HG02588 (cell line): Measurements from ENCODE around the gene KIF5C.
"Not testable (repeated sequence)": the region's sequence is repeated elsewhere in the genome, so short reads cannot be mapped to it uniquely, and the experiment has no call there.

Experiments
- ATAC-seq: cut with Tn5 transposase; IDR thresholded peaks from one replicate; pipeline ENCODE4 v1.9.1; 2021; ENCODE audit warnings: mild to moderate bottlenecking, moderate library complexity; ENCODE audit not compliant: unreplicated experiment

The KIF5C gene

DNA sequence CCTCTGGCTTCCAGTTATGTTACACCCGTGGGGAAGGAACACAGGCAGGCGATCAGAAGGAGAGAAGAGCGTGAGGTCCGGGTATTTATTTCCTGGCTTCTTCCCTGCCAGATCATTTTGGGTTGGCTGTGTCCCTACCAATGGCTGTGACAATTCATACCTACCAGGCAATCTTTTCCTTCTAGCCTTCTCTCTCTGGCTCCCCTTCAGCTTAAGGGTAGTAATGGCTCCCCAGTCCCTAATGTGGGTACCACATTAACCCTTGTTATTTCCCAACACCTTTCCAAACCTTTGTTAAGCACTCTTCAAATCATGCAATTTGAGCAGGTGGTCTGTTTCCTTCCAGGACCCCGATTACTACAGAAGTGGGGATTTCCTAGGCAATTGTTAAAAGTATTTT, 84.7 kb downstream of the KIF5C start:
- no peak for ATAC-seq

GRCh38 chr2:148960483-148960882, 85.5 kb downstream of the KIF5C start:
- no peak for ATAC-seq

DNA sequence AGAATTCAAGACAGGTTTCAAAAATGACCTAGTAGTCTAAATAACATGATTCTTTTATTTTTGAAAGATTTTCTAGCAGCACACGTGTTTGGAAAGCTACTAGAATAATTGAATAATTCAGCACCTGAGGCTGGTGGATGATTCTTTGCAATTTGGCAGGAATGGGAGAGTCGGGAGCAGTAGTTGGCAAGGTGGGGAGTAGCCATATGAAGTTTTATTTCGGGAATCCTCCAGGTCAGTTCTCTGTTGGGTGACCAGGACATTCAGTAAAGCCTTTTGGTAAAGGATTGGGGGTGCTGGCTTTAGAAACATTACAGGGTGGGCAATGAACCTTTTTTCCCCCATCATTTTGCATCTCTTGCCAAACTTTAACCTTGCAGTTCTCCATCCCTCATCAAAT, 88.4 kb downstream of the KIF5C start:
- ATAC-seq: no peak

GRCh38 chr2:148965623-148966437, 90.8 kb downstream of the KIF5C start:
- ATAC-seq: no peak

- ATAC-seq: no peak
Measured at GRCh38 chr2:148966438-148966758, 91.4 kb downstream of the KIF5C start.

DNA sequence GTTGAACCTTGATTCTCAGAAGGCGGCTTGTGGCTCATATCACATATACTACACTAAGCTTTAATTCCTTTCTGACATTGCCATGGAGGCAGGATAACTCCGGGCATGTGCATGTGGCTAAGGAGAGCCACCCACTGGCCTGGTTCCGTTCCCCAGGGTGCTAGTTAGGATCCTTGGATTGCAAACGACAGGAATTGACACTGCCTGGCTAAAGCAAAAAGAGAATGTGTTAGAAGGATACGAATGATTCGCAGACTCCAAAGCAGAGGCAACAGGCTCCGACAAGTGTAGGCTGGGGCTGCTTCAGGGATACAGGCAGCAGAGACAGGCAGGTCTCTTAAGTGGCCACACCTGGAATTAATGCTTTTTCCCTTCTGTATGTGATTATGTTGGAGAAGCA, 92.0 kb downstream of the KIF5C start:
- ATAC-seq: no peak

DNA sequence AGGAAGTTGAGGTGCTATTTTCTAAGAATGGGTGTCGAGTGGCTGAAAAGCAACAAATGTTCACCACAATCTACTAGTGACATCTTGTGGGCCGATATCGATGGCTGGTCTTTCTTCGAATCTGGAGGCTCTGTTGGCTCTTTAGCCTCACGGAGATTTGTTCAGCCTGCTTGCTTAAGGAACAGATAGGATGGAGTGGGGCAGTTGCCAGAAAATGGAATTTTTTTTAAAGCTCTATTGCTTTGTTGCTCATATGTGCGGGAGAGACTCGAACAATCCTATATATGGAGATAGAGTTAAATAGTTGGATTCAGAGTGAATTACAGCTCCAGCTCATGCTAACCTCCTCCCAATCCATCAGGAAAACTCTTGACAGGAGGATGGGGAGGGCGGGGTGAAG, 92.6 kb downstream of the KIF5C start:
- ATAC-seq: no peak

- no peak for ATAC-seq
Measured at GRCh38 chr2:148968301-148968700, 93.3 kb downstream of the KIF5C start.

- ATAC-seq: no peak
Measured at GRCh38 chr2:148968776-148969319, 93.8 kb downstream of the KIF5C start.

DNA sequence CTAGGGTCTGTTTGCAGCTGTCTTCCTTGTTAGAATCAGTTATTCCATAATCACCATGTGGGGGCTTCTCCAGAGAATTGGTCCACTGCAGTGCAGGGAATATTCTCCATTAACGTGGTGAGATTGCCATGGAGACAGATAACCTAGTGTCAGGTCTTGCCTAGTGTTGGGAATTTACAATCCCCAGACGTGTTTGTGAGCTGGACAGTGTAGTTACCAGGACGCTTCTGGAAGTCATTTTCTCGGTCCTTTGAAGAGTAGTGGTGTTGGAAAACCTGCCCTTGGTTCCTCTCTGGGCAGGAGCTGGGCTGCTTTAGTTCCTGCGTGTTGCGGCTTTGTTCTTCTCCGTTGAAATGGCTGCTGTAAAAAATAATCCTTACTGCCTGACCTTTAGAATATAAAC, 94.6 kb downstream of the KIF5C start:
- ATAC-seq: no peak

DNA sequence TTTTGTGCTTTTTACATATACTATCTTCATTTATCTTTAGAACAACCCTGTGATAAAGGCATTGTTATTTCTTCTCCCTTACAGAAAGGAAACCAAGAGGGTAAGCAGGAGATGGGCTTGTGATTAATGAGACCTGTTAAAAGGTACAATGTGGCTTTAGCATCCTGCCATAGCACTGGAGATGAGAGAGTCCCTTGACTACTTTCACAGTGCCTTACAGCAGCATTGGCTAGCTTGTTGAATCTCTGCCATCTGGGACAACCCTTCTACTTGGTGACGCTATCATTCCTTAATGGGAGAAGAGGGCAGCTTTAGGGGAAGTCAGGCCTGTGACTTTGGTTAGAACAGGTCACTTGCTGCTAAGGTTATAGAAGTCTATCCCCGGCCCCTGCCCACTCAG, 95.4 kb downstream of the KIF5C start:
- ATAC-seq: no peak

- no peak for ATAC-seq
Measured at GRCh38 chr2:148971547-148971946, 96.5 kb downstream of the KIF5C start.

DNA sequence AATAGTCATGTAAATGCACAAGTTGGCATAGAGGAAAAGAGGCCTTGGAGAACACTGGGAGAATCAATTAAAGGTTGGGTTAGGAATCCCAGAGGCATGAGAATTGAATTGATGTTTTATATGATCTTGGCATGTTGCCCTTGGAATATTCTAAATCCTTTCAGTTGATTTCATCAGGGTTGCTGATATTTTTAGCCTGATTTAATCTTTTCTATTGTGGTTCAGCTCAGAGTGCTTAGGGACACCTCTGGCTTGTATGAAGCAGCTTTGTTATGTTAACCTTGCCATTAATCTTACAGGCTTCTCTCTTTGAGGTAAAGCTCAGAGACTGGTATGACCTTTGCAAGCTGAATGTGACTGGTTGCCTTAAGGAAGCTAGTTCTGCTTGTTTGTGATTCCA, 99.1 kb downstream of the KIF5C start:
- no peak for ATAC-seq

- no peak for ATAC-seq
Measured at GRCh38 chr2:148978026-148978685, 103.1 kb downstream of the KIF5C start.

DNA sequence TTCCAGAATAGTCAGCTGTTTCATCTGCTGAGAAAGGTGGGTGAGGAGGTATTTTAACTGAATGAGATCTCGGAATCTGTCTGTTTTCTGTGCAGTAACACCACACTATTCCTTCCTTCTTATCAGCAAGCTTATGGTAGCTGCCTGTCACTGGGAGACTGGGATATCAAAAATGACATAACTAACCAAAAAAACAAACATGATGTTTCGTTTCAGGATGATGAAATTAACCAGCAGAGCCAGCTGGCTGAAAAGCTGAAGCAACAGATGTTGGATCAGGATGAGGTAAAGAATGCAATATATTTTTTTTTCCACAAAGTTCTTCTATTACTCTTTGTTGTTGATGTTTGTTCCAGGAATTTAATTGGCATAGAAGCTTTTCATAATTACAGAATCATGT, 103.7 kb downstream of the KIF5C start:
- no peak for ATAC-seq

DNA sequence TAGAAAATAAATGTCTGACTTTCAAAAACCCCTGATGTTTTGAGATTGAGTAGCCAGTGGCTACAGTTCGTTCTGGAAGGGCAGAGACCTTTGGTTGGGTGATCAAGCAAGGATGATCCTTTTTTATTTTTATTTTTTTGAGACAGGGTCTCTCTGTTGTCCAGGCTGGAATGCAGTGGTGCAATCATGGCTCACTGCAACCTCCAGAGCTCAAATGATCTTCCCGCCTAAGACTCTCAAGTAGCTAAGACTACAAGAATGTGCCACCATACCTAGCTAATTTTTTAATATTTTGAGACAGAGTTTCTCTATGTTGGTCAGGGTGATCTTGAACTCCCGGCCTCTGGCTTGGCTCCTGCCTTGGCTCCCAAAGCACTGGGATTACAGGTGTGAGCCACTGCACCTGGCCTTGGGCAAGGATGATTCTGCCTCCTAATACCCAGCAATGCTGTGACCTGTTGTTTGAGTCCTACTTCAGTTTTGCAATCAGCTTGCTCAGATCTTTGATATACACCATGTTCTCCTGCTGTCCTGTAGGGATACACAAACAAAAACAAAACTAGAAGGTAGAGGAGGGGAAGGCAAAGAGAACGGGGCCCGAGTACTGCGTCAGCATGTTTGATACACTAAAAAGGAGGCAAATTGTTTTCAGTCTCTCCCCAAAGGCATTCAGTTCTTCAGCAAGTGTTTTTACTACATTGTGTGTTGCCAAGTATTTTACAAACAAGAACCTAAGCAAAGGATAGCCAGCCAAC, 104.3 kb downstream of the KIF5C start:
- no peak for ATAC-seq

DNA sequence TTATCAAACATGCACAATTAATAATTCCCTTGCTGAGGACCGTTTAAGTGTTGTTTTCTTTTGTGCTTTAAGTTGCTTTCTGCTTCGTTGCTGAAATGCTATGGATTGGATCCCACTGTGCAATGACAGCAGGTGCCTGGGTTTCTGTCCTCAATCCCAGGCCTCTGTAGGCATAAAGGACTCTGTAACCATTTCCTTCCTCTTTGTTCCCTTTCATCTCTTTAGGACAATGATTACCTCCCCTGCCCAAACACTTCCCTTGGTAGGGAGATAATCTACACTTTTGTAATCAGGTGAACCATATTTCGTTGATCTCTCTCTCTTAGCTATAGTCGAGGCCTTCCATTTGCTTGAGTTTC, 104.9 kb downstream of the KIF5C start:
- ATAC-seq: no peak

GRCh38 chr2:148980496-148980895, 105.5 kb downstream of the KIF5C start:
- not testable (repeated sequence) for ATAC-seq

GRCh38 chr2:148981324-148981723, 106.3 kb downstream of the KIF5C start:
- ATAC-seq: no peak

DNA sequence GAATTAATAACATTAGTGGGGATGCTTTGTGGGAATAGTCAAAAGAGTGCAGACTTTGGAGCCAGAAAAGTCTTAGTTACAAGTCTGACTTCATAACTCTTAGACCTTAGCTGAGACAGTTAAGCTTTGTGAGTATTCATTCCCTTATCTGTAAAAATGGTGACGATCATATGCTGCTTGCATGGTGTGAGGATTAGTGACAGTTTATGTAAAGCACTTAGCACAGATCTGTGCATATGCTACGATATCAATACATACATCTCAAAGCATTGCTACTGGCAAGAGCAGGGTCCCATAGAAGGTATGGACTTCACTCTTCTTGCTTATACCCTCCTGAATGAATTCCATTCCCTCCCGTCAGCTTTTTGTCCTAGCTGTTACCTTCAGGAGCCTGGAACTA, 106.8 kb downstream of the KIF5C start:
- no peak for ATAC-seq

GRCh38 chr2:148982282-148982681, 107.3 kb downstream of the KIF5C start:
- no peak for ATAC-seq

DNA sequence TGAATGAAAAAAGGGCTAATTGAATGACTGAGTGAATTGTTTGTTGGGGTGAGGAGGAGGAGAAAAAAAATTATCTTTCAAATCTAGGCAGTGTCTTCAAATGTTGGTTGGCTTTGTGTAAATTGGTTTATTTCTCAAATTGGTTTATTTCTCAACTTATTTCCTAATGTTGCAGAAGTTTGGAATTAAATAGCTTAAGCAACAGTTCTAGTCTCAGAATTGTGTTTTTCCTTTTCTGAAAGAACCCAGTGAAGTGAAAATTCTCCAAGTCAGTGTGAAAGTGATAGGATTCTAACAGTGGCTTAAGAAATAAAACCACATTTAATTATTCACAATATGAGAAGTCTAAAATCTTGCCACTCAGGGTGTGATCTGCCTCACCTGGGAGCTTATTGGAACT, 108.9 kb downstream of the KIF5C start:
- no peak for ATAC-seq
